ENCODE results near the gene DGUOK.

DNA sequence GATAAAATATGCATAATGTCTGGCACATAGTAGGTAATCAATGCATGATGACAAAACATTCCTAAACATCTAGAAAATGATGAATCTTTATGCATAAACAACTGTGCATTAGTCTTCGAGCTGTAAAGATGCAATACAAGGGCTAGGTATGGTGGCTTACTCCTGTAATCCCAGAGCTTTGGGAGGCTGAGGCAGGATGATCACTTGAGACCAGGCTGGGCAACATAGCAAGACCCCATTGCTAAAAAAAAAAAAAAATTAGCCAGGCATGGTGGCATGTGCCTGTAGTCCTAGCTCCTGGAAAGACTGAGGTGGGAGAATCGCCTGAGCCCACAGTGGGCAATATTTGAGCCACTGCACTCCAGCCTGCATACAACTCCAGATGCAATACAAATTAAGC, 63.3 kb downstream of the DGUOK start:
- TF ChIP-seq POLR2A (IDR thresholded peaks at IDR 0.05; ENCODE audit: extremely low read depth, insufficient read length) (no peak), MYC (IDR thresholded peaks at IDR 0.05; ENCODE audit: low read depth, low read length) (no peak)
- TF ChIP-seq, protein P1, sequence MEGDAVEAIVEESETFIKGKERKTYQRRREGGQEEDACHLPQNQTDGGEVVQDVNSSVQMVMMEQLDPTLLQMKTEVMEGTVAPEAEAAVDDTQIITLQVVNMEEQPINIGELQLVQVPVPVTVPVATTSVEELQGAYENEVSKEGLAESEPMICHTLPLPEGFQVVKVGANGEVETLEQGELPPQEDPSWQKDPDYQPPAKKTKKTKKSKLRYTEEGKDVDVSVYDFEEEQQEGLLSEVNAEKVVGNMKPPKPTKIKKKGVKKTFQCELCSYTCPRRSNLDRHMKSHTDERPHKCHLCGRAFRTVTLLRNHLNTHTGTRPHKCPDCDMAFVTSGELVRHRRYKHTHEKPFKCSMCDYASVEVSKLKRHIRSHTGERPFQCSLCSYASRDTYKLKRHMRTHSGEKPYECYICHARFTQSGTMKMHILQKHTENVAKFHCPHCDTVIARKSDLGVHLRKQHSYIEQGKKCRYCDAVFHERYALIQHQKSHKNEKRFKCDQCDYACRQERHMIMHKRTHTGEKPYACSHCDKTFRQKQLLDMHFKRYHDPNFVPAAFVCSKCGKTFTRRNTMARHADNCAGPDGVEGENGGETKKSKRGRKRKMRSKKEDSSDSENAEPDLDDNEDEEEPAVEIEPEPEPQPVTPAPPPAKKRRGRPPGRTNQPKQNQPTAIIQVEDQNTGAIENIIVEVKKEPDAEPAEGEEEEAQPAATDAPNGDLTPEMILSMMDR (IDR thresholded peaks at IDR 0.05; ENCODE audit: low read depth, low read length), result no peak
- TF ChIP-seq, protein P2, sequence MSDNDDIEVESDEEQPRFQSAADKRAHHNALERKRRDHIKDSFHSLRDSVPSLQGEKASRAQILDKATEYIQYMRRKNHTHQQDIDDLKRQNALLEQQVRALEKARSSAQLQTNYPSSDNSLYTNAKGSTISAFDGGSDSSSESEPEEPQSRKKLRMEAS (IDR thresholded peaks at IDR 0.05; ENCODE audit: low read depth, low read length), result no peak

Measured in NB4 (cell line).